T-helper 2 cell treated with Interferon-gamma antibody and Interleukin-4, amounts not matched to agents 5 μg/mL and 100 μg/mL, for 36 hours (primary cell): ENCODE data around the gene RFX2.

Experiments
- DNase-seq: peaks from one replicate; pipeline ENCODE4 v3.0.0; 2021; ENCODE audit warnings: low spot score
- H3K27ac Mint-ChIP-seq: one replicate; pipeline ENCODE4 v1.8.0; 2021; ENCODE audit warnings: mild to moderate bottlenecking, mixed read lengths
- H3K27me3 Mint-ChIP-seq: one replicate; pipeline ENCODE4 v1.8.0; 2021; ENCODE audit warnings: low read depth, mixed read lengths
- H3K36me3 Mint-ChIP-seq: one replicate; pipeline ENCODE4 v1.8.0; 2021; ENCODE audit warnings: low read depth, mixed read lengths
- H3K4me1 Mint-ChIP-seq: one replicate; pipeline ENCODE4 v1.8.0; 2021; ENCODE audit warnings: low read depth, mixed read lengths
- H3K4me3 Mint-ChIP-seq: one replicate; pipeline ENCODE4 v1.8.0; 2022; ENCODE audit warnings: mild to moderate bottlenecking, moderate library complexity, mixed read lengths
- H3K9me3 Mint-ChIP-seq: one replicate; pipeline ENCODE4 v1.8.0; 2021; ENCODE audit warnings: mixed read lengths

RFX2 gene

DNA sequence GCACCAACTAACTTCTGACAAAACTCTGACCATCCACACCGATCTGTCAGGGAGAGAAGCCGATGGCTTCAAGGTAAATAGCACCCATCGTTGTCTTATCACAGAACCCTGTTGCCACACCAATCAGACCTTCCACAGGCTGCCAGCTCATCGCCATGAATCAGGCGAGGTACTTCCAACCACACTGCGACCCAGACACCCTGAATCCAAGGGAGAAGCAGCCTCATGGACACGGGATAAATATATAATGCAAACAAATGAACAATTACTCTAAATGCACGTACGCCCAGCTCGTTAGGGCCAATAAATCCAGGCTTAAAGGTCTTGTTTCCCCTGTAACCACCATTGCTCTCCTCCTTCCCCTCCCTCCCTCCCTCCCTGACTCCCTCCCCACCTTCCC is 153.1 kb downstream of the RFX2 start:
- Mint-ChIP-seq H3K27ac (peak overlapping the region; percentile 36), H3K27me3 (no peaks in the 10 kb centered on the region), H3K4me3 (no peak overlapping the region), H3K36me3 (peaks cover 12% of the 10 kb centered on the region), H3K4me1 (peaks cover 63% of the 10 kb centered on the region), H3K9me3 (no peaks in the 10 kb centered on the region)
- DNase-seq, result no peak

DNA sequence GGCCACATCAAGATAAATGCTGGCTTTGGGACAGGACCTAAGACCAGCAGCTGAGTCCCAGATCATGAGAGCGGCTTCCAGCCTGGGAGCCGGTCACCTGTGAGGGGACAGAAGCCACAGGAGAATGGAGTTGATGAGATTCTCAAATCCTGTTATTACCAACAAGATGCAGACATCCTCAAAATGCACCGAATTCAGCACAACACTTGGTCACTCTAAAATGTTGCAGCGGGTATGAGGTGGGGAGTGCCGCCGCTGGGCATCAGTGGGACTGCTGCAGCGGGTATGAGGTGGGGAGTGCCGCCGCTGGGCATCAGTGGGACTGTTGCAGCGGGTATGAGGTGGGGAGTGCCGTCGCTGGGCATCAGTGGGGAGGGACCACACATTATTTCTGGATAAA is 153.6 kb downstream of the RFX2 start:
- no peak for DNase-seq
- Mint-ChIP-seq H3K27ac (no peak overlapping the region), H3K36me3 (peaks cover 12% of the 10 kb centered on the region), H3K27me3 (no peaks in the 10 kb centered on the region), H3K4me3 (no peak overlapping the region), H3K4me1 (peaks cover 63% of the 10 kb centered on the region), H3K9me3 (no peaks in the 10 kb centered on the region)

DNA sequence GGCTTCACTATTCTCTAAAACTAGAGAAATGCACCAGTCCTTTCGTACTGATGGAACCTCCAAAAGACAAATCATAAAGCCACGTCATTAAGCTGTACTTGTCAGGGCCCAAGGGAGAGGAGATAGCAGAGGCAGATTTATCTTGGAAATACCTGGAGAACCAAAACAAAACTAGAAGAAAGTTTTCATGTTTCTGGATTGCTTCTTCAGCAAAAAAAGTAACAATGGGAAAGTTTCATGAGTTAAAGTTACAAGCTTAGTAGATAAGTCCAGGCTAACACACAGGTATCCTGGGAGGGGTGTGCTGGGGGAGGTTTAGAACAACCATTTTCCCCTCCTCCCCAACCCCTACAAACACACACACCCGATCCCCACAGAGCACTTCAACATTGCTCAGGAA is 154.0 kb downstream of the RFX2 start:
- H3K27me3 Mint-ChIP-seq, result no peaks in the 10 kb centered on the region
- H3K36me3 Mint-ChIP-seq, result peaks cover 15% of the 10 kb centered on the region
- peak overlapping the region; percentile 67 for H3K27ac Mint-ChIP-seq
- no peaks in the 10 kb centered on the region for H3K9me3 Mint-ChIP-seq
- H3K4me3 Mint-ChIP-seq, result no peak overlapping the region
- DNase-seq, result no peak
- peaks cover 63% of the 10 kb centered on the region for H3K4me1 Mint-ChIP-seq

DNA sequence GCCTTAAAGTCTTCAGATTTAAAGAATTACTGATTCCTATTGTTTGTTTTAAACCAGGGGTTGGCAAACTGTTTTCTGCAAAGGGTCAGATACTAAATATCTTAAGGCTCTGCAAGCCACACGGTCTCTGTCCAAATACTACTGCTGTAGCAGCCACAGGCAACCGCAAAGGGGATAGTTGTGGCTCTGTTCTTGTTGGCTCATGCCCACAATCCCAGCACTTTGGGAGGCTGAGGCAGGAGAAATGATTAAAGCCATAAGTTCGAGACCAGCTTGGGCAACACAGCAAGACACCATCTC is 154.7 kb downstream of the RFX2 start:
- DNase-seq, result no peak
- Mint-ChIP-seq H3K4me1 (peaks cover 66% of the 10 kb centered on the region), H3K4me3 (no peak overlapping the region), H3K27me3 (no peaks in the 10 kb centered on the region), H3K36me3 (peaks cover 20% of the 10 kb centered on the region), H3K9me3 (no peaks in the 10 kb centered on the region), H3K27ac (no peak overlapping the region)

DNA sequence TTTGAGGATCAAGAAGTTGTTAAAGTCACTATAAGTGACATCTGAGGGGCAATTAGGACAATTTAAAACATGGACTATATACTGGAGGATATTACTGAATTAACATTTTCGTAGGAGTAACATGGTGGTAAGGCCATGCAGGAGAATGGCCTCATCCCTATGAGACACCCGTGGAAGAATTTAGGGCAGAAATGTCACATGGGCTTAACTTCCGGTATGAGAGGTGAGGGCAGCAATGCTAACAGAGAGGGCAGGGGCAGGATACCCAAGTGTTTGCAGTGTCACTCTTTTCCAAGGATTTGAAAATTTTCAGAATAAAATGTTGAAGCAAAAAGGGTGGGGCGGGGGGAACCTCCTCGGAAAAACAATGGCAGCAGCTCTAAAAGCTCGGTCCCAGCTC is 156.0 kb downstream of the RFX2 start:
- no peaks in the 10 kb centered on the region for H3K9me3 Mint-ChIP-seq
- H3K36me3 Mint-ChIP-seq, result peaks cover 24% of the 10 kb centered on the region
- peak overlapping the region; percentile 96 for H3K27ac Mint-ChIP-seq
- no peak for DNase-seq
- peak overlapping the region; percentile 85 for H3K4me3 Mint-ChIP-seq
- peaks cover 74% of the 10 kb centered on the region for H3K4me1 Mint-ChIP-seq
- H3K27me3 Mint-ChIP-seq, result no peaks in the 10 kb centered on the region

DNA sequence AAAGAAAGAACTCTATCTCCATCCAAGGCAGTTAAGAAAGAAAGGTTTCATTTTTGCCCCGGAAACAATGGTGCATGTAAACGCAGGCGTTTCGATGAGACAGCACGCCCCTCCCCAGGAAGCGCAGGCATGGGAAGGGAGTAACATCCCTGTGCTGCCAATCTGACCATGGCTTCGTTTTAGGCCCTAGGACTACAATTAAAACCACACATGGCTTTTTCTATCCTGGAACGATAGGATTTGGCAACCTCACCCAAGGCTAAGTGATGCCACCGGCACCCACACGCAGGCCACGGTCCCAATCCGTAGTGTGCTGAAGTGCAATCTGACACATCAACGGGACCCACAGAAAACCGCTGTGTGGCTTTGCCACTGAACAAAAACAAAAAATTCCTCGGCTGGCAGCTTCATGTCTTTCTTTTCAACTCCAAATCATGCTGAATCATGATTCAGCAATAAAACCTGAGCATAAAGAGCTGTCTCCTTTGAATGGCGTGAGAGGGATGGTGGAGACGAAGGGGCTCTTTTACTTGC is 156.6 kb downstream of the RFX2 start:
- Mint-ChIP-seq H3K4me1 (peaks cover 76% of the 10 kb centered on the region), H3K9me3 (no peaks in the 10 kb centered on the region), H3K4me3 (peak overlapping the region; percentile 85), H3K36me3 (peaks cover 27% of the 10 kb centered on the region), H3K27ac (peak overlapping the region; percentile 96), H3K27me3 (no peaks in the 10 kb centered on the region)
- DNase-seq, result peak; percentile 41

DNA sequence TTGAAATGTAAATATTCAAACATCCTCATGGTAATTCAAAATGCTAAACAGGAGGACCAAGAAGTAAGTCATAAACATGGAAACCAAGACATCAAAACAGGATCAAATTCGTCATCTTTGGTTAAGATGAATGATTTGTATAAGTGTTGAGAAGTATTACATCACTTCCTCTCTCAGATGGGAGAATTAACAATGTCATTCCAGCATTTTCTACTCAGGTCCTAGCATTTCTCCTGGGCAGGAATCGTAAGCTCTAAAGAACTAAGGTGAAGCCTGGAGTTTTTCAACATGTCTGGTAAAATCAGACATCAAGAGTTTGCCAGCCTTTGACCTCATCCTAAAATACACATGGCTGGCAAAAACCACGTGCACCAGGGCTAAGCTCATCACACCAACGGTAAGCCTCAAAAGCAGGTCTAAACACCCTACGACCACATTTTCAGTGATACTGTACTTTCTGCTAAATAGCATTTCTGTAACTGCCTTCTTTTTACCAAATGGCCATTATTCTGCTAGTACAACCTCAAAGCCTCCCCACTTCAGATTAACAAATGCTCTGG is 157.2 kb downstream of the RFX2 start:
- peaks cover 31% of the 10 kb centered on the region for H3K36me3 Mint-ChIP-seq
- no peak for DNase-seq
- H3K9me3 Mint-ChIP-seq, result no peaks in the 10 kb centered on the region
- H3K4me1 Mint-ChIP-seq, result peaks cover 78% of the 10 kb centered on the region
- H3K27me3 Mint-ChIP-seq, result no peaks in the 10 kb centered on the region
- H3K27ac Mint-ChIP-seq, result peak overlapping the region; percentile 96
- H3K4me3 Mint-ChIP-seq, result peak overlapping the region; percentile 85

DNA sequence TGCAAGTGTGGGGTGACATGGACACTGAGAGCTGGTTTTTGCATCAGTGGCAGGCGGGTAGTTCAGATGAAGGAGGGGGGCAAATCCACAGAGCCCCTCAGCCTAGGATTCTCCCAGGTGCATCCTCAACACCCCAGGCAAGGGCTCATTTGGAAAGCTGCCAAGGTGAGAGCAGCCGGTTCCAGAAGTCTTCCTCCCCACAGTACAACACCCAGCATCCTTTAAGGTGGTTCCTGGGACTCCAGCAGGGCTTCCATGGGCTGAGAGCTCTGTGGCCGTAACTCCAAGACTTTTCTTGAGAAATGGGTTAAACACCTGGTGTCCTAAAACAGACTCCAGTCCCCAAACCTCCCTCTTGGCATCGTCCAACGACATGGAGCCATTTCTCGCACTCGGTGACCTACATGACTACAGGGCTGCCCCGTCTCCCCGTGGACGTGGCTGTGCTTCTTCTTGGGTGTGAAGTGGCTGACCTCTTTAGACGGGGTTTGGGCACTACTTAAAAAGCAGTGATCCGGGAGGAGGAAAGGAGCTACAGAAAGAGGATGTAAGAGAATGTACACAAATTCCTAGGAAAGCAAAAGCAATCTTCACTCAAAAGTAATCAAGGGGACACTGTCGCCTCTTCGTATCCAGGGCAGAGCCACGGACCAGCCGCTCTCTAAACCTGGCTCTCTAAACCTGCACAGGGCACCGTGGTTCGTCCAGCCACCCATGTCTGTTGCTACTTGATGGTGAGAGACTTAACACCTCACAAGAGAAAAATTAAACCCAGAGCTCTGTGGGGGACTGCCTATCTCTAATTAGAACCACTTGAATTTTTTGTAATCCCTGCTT is 157.9 kb downstream of the RFX2 start:
- Mint-ChIP-seq H3K27me3 (no peaks in the 10 kb centered on the region), H3K36me3 (peaks cover 31% of the 10 kb centered on the region), H3K27ac (peak overlapping the region; percentile 96), H3K4me3 (peak overlapping the region; percentile 85), H3K4me1 (peaks cover 80% of the 10 kb centered on the region), H3K9me3 (no peaks in the 10 kb centered on the region)
- DNase-seq, result no peak

DNA sequence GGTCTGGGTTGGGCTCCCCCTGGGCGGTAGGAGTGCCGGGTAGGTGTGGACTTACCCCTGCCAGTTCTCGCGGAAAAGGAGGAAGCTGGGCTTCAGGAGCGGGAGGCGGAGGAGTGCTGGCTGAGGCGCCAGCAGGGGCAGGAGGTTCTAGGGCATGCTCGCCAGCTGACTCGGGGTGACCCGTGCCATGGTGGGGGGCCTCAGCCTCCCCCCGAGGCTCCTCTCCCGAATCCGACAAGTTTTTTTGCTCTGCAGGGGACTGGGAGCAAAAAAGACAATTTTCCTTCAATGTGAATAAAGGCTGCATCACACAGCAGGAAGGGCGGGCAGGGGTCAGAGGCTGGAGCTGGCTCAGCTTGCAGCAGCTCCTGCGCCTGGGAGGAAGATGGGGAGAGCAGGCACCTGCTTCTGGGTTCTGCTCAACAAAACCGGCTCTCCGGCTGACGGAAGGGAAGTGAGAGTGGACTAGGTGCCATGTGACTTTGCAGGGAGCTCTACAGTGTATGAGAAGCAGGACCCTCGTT is 158.9 kb downstream of the RFX2 start:
- Mint-ChIP-seq H3K9me3 (no peaks in the 10 kb centered on the region), H3K4me3 (peak overlapping the region; percentile 15), H3K27ac (peak overlapping the region; percentile 96), H3K27me3 (no peaks in the 10 kb centered on the region), H3K36me3 (peaks cover 31% of the 10 kb centered on the region), H3K4me1 (peaks cover 77% of the 10 kb centered on the region)
- DNase-seq, result no peak

DNA sequence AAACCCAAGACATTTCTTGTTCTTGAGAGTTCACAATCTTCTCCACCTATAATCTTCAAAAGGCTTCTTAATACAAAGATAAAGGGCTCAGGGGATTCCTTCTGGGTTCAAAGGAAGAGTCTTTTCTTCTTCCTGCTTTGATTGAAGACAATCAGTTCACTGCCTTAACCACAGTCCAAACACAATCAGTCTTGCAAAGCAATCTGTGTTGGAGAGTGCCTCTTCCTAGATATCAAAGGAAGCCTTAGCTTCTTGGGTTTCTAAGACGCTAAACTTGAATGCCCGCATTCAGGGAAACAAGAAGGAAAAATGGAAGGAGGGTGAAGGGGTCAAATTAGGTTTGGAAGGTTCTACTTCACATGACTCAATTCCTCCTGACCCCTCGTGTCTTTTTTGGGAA is 159.6 kb downstream of the RFX2 start:
- Mint-ChIP-seq H3K27ac (peak overlapping the region; percentile 62), H3K4me1 (peaks cover 75% of the 10 kb centered on the region), H3K27me3 (no peaks in the 10 kb centered on the region), H3K9me3 (no peaks in the 10 kb centered on the region), H3K36me3 (peaks cover 29% of the 10 kb centered on the region), H3K4me3 (peak overlapping the region; percentile 44)
- no peak for DNase-seq

DNA sequence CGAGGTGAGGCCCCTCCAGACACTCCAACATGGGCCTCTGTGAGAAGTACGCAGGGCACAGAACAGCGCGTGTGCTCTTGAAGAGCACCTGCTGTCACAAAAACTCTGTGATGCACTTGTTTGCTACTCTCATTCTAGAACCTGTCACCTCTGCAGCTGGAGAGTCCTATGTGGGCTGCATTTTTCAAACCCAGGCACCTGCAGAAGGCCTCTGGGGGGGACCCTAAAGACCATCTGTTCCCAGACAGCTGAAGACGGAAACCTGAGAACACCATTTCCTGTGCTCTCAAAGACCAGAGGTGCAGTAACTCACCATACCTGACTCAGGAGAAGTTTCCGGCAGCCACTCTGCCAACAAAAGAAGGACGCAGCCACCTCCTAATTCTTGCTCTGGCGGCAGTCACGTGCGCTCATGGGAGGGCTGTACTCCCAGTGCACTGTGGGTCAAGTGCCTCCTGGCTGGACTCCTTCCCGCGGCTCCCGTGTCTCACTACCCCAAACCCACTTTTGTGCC is 160.5 kb downstream of the RFX2 start:
- peak overlapping the region; percentile 62 for H3K4me3 Mint-ChIP-seq
- H3K4me1 Mint-ChIP-seq, result peaks cover 69% of the 10 kb centered on the region
- H3K27me3 Mint-ChIP-seq, result no peaks in the 10 kb centered on the region
- peaks cover 29% of the 10 kb centered on the region for H3K36me3 Mint-ChIP-seq
- H3K27ac Mint-ChIP-seq, result peak overlapping the region; percentile 84
- H3K9me3 Mint-ChIP-seq, result no peaks in the 10 kb centered on the region
- no peak for DNase-seq

DNA sequence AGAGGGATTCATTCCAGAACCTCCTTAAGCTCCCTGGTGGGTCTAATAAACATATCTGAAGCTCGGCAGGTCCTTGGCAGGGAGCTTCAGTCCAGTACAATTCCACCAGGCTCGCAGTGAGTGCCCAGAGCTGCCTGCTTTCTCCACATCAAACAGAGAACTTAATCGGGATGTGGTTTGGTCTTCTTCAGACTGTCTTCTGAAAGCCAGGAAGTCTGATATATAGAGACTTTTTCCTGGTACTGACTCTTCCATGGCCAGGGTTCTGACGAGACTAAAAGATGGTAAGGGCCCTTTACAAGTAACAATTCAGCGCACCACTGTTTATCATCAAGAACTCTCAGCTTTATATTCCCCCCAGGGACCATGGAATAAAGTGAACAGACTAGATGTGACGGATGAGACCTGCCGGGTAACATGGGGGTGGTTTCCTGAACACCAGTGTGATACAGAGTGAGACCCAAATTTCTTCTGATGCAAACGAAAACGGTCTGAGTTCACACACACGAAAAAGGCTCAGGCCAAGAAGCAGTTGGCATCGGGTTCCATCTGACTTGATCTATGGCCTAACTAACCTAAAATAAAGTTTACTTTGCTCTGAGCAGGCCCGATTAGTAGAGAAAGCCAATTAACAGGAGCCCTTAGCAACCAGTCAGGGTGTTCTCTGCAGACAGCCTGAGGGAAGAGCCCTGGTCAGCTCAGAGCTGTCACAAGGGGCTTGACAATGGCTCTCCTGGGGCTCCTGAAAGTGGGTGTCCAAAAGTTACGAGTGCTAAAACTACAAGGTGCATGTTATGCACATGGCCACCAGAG is 161.3 kb downstream of the RFX2 start:
- Mint-ChIP-seq H3K36me3 (peaks cover 25% of the 10 kb centered on the region), H3K27me3 (no peaks in the 10 kb centered on the region), H3K4me1 (peaks cover 61% of the 10 kb centered on the region), H3K4me3 (peak overlapping the region; percentile 62), H3K27ac (peak overlapping the region; percentile 84), H3K9me3 (no peaks in the 10 kb centered on the region)
- no peak for DNase-seq

DNA sequence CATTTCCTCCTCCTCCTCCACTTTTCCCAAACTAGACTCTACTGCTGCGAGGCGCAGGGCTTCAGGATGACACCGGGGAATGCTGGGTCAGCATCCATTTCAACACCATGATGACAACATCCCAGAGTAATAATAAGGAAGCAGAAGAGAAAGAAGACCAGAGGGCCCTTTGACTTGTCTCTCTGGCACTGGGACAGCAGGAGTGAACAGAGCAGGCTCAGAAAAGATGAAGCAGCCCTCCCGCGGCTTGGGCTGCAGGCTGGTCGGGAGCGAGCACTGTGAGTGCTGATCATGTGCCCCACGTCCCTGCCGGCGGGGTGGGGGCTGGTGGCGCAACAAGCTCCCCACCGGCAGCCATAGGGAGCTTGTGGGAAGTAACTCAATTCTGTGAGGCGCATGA is 162.9 kb downstream of the RFX2 start:
- peaks cover 45% of the 10 kb centered on the region for H3K4me1 Mint-ChIP-seq
- no peaks in the 10 kb centered on the region for H3K9me3 Mint-ChIP-seq
- peaks cover 21% of the 10 kb centered on the region for H3K36me3 Mint-ChIP-seq
- peak overlapping the region; percentile 60 for H3K27ac Mint-ChIP-seq
- no peak for DNase-seq
- peak overlapping the region; percentile 14 for H3K4me3 Mint-ChIP-seq
- no peaks in the 10 kb centered on the region for H3K27me3 Mint-ChIP-seq

DNA sequence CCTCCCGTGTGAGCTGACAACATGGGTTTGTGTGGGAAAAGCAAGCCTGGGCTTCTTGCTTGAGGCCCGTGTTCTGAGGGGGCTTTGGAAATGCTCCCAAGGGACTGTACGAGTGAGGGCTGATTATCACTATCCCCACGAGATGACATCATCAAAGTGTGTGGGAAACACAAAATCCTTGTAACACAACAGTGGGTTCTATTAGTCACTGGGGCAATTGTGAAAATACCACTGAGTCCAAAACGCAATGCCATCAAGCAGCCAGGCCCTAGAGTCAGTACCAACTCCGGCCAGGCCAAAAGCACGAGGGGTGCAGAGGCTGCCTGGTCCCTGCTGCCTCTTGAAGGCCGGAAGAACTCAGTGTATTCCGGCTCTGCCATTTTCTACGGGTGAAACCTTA is 166.7 kb downstream of the RFX2 start:
- Mint-ChIP-seq H3K9me3 (no peaks in the 10 kb centered on the region), H3K36me3 (peaks cover 16% of the 10 kb centered on the region), H3K27me3 (no peaks in the 10 kb centered on the region), H3K4me3 (no peak overlapping the region), H3K4me1 (peaks cover 10% of the 10 kb centered on the region), H3K27ac (no peak overlapping the region)
- DNase-seq, result no peak
